Suprapubic skin (tissue), 4 donors: ENCODE data around the gene NR2C1. TPM values are rescaled to one million over a fixed set of nuclear protein-coding genes. Genes with fewer than 3 reads are reported as not detected.
A peak's percentile ranks its signal among the peaks of the same experiment; 100 is the strongest.

ENCODE experiments used
- DNase-seq, 2 donors: peaks; one replicate each; pipeline ENCODE4 v3.0.0-alpha.2; 2019; ENCODE audit warnings: low spot score in 2 of 2
- H3K27ac ChIP-seq: fragments of 200-600 bp; sonication (generic); one replicate; pipeline ENCODE4 v1.5.1; 2019
- H3K27me3 ChIP-seq: fragments of 200-600 bp; sonication (generic); one replicate; pipeline ENCODE4 v1.5.1; 2019
- H3K36me3 ChIP-seq: fragments of 200-600 bp; sonication (generic); one replicate; pipeline ENCODE4 v1.5.1; 2019
- H3K4me1 ChIP-seq: fragments of 200-600 bp; sonication (generic); one replicate; pipeline ENCODE4 v1.5.1; 2019
- H3K4me3 ChIP-seq: fragments of 200-600 bp; sonication (generic); one replicate; pipeline ENCODE4 v1.5.1; 2019; ENCODE audit warnings: mild to moderate bottlenecking
- H3K9me3 ChIP-seq: fragments of 200-600 bp; sonication (generic); one replicate; pipeline ENCODE4 v1.5.1; 2019
- EP300 ChIP-seq: sonication (generic); formaldehyde crosslinking; IDR thresholded peaks from one replicate; pipeline ENCODE4 v1.6.1; 2017; ENCODE audit warnings: antibody characterized with exemption
- POLR2A ChIP-seq, 2 donors: fragments of 450-650 bp; IDR thresholded peaks; one replicate each; pipeline ENCODE4 v1.6.1; 2017; ENCODE audit warnings: antibody characterized with exemption in 2 of 2, mild to moderate bottlenecking in 2 of 2, moderate library complexity in 2 of 2
- POLR2AphosphoS5 ChIP-seq, 3 donors: sonication (generic); formaldehyde crosslinking; IDR thresholded peaks; one replicate each; pipeline ENCODE4 v1.6.1; 2017; ENCODE audit warnings: antibody characterized with exemption in 3 of 3
- WGBS: methylation state at CpG from one replicate; pipeline ENCODE4 v1.1.5; 2018; 5-methylcytosine and 5-hydroxymethylcytosine counted together
- total RNA-seq, 4 donors: library from RNA; depleted of rRNA; stranded (reverse); fragments of >200 nt; gene quantifications; one replicate each; pipeline ENCODE4 v1.1.0, GENCODE V29; 2016
- TF ChIP-seq, protein P1 (sequence below), 2 donors: fragments of 200-600 bp in 1 of 2; fragments of 450-650 bp in 1 of 2; sonication (generic) in 1 of 2; IDR thresholded peaks; one replicate each; pipeline ENCODE4 v1.5.1; 2016 to 2019; ENCODE audit warnings: antibody characterized with exemption in 2 of 2, mild to moderate bottlenecking in 1 of 2, moderate library complexity in 1 of 2

NR2C1 gene
- total RNA-seq, 4 donors from 2014 or later, result 24.1 to 81.1 (median 29.4) TPM

DNA sequence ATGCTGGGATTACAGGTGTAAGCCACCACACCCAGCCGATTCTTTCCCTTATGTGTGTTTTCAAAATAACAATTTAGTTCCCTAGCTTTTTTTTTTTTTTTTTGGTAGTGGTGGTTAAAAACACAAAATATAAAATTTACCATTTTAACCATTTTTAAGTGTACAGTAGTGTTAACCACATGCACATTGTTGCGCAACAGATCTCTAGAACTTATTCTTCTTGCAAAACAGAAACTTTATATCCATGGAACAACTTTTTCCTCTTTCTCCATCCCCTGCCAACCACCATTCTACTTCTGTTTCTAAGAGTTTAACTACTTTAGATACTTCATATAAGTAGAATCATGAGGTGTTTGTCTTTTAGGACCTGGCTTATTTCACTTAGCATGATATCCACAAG, 68.8 kb downstream of the NR2C1 start:
- TF ChIP-seq POLR2AphosphoS5 (IDR thresholded peaks at IDR 0.05) (no peak), POLR2A (IDR thresholded peaks at IDR 0.05) (no peak), EP300 (no peak)
- TF ChIP-seq, protein P1, sequence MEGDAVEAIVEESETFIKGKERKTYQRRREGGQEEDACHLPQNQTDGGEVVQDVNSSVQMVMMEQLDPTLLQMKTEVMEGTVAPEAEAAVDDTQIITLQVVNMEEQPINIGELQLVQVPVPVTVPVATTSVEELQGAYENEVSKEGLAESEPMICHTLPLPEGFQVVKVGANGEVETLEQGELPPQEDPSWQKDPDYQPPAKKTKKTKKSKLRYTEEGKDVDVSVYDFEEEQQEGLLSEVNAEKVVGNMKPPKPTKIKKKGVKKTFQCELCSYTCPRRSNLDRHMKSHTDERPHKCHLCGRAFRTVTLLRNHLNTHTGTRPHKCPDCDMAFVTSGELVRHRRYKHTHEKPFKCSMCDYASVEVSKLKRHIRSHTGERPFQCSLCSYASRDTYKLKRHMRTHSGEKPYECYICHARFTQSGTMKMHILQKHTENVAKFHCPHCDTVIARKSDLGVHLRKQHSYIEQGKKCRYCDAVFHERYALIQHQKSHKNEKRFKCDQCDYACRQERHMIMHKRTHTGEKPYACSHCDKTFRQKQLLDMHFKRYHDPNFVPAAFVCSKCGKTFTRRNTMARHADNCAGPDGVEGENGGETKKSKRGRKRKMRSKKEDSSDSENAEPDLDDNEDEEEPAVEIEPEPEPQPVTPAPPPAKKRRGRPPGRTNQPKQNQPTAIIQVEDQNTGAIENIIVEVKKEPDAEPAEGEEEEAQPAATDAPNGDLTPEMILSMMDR (IDR thresholded peaks at IDR 0.05), result no peak
- Histone ChIP-seq H3K27ac (no peak overlapping the region), H3K4me3 (no peak overlapping the region), H3K27me3 (no peaks in the 10 kb centered on the region), H3K36me3 (peaks cover 9% of the 10 kb centered on the region), H3K4me1 (peaks cover 20% of the 10 kb centered on the region), H3K9me3 (peaks cover 11% of the 10 kb centered on the region)
- WGBS, result 69% methylated on average over 2 of the region's 2 CpGs
- DNase-seq, result no peak

DNA sequence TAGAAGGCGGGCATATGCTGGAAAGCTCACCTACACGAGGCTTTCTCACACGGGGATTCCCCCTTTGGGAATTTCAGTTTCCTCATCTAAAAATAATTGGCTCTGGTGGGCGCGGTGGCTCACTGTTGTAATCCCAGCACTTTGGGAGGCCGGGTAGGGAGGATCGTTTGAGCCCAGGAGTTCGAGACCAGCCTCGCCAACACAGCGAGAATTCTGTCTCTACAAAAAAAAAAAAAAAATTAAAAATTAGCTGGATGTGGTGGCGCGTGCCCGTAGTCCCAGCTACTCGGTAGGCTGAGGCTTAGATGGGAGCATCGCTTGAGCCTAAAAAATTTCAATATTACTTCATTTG, 69.5 kb downstream of the NR2C1 start:
- H3K9me3 ChIP-seq, result peaks cover 10% of the 10 kb centered on the region
- DNase-seq, result no peak

GRCh38 chr12:95003213-95003920, 70.1 kb downstream of the NR2C1 start, which contains the start of gene NDUFA12:
TSS of gene NDUFA12 (minus strand) at chr12:95003697. CDS start at chr12:95003680, 17 bp downstream.
- WGBS, result under 1% methylated on average over 26 of the region's 34 CpGs
- H3K27me3 ChIP-seq, result no peaks in the 10 kb centered on the region
- H3K36me3 ChIP-seq, result peaks cover 9% of the 10 kb centered on the region
- DNase-seq, result peak; percentile 96 to 97
- H3K4me3 ChIP-seq, result peak within 1 kb of the TSS; percentile 82
- peak within 1 kb of the TSS; percentile 87 for H3K27ac ChIP-seq
- TF ChIP-seq EP300, result no peak
- TF ChIP-seq, protein P1 (IDR thresholded peaks at IDR 0.05), result no peak
- TF ChIP-seq POLR2AphosphoS5 (IDR thresholded peaks at IDR 0.05), result peak in 2 of 3 donors; percentile 64 to 74
- peak in 1 of 2 donors; percentile 62 for TF ChIP-seq POLR2A (IDR thresholded peaks at IDR 0.05)
- H3K4me1 ChIP-seq, result peaks cover 20% of the 10 kb centered on the region
- peaks cover 5% of the 10 kb centered on the region for H3K9me3 ChIP-seq

More for the DNA sequence above, 69.5 kb downstream of the NR2C1 start:
- Histone ChIP-seq H3K4me1 (peaks cover 20% of the 10 kb centered on the region), H3K27ac (peak overlapping the region; percentile 87), H3K36me3 (peaks cover 9% of the 10 kb centered on the region), H3K27me3 (no peaks in the 10 kb centered on the region), H3K4me3 (peak overlapping the region; percentile 82)
- TF ChIP-seq, protein P1 (IDR thresholded peaks at IDR 0.05), result no peak
- no peak for TF ChIP-seq EP300
- TF ChIP-seq POLR2AphosphoS5 (IDR thresholded peaks at IDR 0.05), result no peak
- TF ChIP-seq POLR2A (IDR thresholded peaks at IDR 0.05), result no peak
- WGBS, result 64% methylated on average over 15 of the region's 15 CpGs

DNA sequence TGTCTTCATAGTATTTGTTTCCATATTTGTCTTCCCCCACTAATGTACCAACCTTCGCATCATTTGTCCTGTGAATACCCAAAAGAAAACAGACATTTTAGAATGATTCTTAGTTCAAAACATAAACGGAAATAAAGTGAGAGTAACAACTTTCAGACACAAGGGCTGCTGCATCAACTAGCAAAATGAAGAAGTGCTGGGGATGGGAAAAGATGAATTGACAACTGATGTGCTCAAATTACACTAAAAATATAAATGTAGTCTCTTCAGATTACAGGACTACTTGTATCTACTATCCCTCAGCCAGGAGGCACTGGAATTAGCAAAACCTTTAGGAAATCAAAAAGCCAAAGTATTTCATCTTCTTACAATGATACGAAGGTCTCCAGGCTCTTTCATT, 70.7 kb downstream of the NR2C1 start:
- Histone ChIP-seq H3K9me3 (no peaks in the 10 kb centered on the region), H3K4me1 (peaks cover 20% of the 10 kb centered on the region), H3K36me3 (peaks cover 9% of the 10 kb centered on the region), H3K27ac (peak overlapping the region; percentile 87), H3K4me3 (peak overlapping the region; percentile 82), H3K27me3 (no peaks in the 10 kb centered on the region)
- no peak for DNase-seq
- TF ChIP-seq, protein P1 (IDR thresholded peaks at IDR 0.05), result no peak
- no peak for TF ChIP-seq POLR2A (IDR thresholded peaks at IDR 0.05)
- no peak for TF ChIP-seq EP300
- no peak for TF ChIP-seq POLR2AphosphoS5 (IDR thresholded peaks at IDR 0.05)
- 17% methylated on average over 3 of the region's 3 CpGs for WGBS

GRCh38 chr12:94998326-94998725, 75.1 kb downstream of the NR2C1 start:
- 63% methylated on average over 4 of the region's 4 CpGs for WGBS
- Histone ChIP-seq H3K9me3 (no peaks in the 10 kb centered on the region), H3K4me3 (no peak overlapping the region), H3K27me3 (no peaks in the 10 kb centered on the region), H3K4me1 (peaks cover 26% of the 10 kb centered on the region), H3K36me3 (peaks cover 24% of the 10 kb centered on the region), H3K27ac (no peak overlapping the region)
- DNase-seq, result no peak
- TF ChIP-seq POLR2AphosphoS5 (IDR thresholded peaks at IDR 0.05), result no peak
- TF ChIP-seq EP300, result no peak
